GM19397 (cell line): ENCODE data around the gene OVAAL.

Experiments used
- ATAC-seq: cut with Tn5 transposase; IDR thresholded peaks from one replicate; pipeline ENCODE4 v1.9.1; 2021; ENCODE audit warnings: mild to moderate bottlenecking, moderate library complexity; ENCODE audit not compliant: unreplicated experiment

The OVAAL gene

DNA sequence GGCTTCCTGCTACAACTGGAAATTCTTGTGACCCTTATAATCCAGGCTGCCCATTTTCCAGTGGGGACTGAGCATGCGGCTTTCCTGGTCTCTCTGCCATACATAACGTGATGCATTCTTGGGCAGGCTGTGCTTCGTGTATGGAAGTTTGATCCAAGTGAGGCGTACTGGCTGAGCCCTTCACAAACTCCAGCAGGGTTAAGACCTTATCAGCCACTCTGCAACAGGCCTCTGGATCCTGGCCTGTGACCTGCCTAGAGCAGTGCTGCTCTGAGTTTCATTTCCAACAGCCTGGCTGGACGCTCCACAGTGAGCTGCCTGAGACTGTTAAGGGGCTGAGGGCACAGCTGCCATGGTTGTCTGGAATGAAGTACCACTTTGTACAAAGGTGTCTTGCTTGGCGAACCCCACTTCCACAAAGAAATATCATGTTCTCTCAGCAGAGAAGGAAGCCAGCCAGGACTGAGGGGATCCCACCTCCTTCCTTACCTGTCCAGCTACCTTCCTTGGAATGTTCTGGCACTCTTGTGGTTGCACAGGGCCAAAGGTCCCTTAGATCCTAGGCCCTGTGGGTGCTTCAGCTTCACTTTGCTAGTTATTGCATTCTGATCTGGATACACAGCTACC, 44.6 kb downstream of the OVAAL start:
- no peak for ATAC-seq

DNA sequence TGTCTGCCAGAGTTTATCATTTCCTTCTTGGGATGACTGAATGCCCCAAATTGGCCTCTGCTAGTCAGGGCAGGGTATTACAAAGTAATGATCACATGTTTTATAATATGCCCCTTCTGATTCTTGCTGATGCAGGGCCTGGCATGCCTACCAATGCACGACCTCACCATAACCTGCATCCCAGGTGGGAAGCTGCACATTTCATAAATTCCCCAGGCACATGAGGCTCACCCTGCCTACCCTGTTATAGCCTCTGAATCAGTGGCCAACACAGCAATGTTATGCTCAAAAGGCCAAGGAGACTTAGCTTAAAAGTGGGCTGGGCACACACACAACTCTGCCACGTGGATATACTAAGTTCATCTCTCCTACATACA, 45.1 kb downstream of the OVAAL start:
- ATAC-seq: no peak

DNA sequence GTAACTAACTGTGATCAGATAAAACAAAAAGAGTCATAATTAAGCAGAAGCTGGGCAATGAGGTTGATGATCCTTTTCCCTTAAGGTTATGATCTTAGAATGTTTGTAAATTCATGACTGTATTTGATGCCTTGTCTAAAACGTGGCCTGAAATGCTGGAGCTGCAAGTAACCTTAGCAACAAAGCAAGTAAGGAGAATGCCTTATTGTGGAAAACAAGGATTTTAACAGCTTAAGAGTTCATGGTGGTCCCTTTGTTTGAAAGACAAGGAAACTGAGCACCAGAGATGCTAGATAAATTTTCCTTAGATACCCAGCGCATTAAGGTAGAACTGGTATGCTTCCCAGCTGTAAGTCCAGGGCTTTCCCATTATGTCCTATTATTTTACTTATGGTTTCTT, 47.4 kb downstream of the OVAAL start:
- ATAC-seq: no peak

DNA sequence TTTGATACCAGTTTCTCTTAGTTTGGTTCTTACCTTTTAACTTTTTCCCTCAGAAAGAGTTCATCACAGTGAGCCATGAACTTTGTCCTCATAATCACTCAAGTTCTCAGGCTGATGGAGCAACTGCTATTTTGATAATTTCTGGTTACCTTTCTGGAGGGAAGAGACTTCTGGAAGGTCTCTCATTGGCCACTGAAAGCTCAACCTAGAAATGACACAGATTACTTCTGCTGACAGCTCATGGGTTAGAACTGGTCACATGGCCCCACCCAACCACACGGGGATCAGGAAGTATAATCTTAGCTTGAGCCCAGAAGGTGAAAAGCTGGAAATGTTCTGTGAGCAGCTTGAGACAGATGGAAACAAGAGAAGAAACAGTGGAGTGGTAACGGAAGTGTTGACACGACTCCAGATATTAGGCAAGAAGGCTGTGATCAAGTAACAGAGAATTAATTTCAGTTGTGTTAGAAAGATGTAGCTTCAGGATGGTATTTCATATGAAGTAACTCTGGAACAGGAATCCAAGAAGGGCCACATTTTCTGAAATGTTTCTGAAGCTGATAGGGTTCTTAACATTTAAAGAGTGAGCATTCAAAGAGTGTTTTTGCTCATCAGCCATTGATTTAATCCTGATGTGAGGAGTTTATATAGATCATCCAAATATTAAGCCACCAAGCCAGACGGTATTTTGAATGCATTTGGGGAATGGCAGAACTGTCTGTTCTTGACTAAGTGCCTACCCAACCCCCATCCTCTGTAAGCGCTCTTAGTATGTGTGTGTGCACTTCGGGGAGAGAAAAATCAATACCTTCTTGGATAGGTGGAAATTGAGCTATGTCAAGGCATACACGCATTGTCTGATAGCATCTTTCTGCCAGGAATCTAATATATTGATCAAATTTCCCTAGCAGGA, 51.1 kb downstream of the OVAAL start:
- ATAC-seq: no peak

DNA sequence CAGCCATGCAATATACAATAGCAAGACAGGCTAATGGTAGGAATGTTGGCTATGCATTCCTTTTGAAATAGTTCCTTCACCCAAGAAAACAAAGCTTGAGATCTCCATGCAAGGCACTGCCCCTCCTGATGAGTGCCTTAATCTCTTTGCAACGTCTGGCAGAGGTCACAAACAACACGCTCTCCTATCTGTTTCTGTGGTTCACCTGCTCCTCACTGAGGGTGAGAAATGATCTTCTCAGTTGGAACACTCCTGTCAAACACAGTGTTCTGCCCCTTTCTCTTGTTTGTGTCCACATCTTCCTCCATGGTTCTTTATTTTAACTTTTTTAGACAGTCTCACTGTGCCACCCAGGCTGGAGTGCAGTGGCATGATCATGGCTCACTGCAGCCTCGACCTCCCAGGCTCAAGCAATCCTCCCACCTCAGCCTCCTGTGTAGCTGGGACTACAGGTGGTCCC, 51.8 kb downstream of the OVAAL start:
- no peak for ATAC-seq

DNA sequence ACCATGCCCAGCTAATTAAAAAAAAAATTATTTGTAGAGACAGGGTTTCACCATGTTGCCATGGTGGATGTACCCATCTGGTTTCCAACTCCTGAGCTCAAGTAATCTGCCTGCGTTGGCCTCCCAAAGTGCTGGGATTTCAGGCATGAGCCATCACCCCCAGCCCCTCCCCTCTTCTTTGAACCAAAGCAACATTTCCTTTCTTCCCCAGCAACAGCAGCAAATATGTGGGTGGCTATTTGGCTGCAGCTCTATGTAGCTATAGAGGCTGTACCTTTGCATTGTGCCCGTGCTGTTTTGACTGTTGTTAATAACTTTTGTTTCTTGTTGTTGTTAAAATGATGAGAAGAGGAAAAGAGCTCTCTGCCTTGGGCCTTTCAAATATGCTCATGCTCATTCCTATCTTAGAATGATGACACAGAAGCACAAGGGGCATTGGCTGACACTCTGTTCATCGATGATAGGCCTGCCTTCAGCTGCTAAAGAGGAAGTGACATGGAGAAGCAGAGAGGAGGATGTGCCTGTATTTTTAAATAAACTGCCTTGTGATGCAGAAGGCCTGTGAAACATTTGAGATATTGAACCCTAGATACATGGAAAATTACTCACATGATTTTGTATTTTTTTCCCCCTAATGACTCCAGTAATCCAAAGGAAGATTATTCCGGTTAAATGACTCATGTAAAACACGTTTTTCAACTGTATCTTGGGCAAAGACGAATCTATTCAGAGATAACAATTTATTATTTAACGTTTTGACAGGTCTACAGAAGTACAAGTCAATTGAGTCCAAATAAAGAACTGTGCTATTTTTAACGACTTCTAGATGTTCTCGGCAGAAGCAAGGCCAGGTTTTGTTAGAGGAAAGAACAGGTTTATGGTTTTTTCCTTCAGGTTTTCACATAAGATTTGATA, 52.5 kb downstream of the OVAAL start:
- ATAC-seq: no peak

DNA sequence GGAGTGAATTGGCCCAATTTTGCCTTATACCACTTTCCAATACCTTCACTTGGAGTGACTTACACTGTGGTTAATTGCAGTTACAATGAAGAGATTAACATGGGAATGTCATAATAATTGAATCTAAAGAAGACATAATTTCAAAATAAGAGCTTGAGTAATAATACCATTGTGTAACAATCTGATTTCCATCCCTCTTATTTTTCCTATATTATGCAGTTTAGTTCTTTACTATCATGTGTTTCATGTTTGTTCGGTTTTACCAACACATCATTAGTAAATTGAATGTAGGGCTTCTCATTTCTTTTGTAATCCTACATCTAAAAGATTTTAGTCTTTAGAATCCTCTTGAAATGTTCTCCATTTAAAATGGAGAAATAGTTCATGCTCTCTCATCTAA, 53.9 kb downstream of the OVAAL start:
- ATAC-seq: no peak

DNA sequence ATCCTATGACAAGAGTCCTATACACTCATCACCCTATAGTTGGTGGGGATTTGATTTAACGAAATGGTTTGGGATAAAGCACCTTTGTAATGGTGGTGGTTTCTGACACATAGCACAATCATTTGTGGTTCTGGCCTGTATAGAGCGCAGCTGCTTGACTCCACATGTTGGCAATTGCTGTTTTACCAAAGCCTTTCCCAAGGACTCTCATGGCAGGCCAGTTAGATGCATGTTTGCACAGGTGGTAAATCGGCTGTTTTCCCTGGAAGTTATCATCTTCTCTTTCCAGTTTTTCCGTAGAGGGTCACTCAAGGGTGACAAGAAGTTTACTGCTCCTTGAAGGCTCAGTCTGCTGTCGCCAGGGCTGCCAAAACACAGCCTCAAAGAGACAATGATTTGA, 56.0 kb downstream of the OVAAL start:
- ATAC-seq: no peak

DNA sequence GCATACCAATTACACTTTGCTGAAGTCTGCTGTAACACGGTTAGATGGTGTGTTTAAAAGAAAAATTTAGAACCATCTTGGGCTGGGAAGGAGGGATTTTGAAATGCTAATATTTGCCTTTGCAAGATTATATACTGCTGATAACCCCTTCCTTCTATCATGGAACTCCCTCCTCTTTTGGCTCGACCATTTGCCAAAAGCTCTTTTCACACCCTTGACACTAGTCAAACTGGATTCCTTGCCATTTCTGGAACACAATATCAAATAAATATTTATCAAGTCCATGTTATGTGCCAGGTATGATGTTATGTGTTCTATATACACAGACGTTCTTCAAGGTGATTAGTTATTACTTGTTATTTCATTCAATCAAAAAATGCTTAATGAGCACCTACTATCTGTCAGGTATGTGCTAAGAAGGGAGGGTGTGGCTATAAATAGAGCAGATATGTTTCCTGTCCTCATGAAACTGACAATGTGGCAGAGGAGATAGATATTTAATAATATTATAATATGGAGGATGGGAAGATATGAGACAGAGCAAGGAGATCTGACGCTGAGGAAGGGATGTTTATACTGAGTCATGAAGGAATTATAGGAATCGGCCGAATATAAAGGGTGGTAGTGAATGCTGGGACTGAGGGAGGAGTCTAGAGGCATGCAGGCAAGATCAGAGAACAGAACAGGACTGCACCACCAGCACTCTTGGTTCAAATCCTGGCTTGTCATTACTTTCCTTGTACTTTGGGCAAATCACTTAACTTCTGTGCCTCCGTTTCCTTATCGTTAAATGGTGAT, 56.9 kb downstream of the OVAAL start:
- ATAC-seq: no peak
